HG03354 (cell line): ENCODE results near the gene PDSS2.

Source experiments
- ATAC-seq: cut with Tn5 transposase; IDR thresholded peaks from one replicate; pipeline ENCODE4 v1.9.1; 2021; ENCODE audit warnings: mild to moderate bottlenecking; ENCODE audit not compliant: unreplicated experiment, poor library complexity, severe bottlenecking

Gene PDSS2

GRCh38 chr6:107244082-107244741, 215.2 kb downstream of the PDSS2 start:
- ATAC-seq: no peak

GRCh38 chr6:107243471-107243870, 215.9 kb downstream of the PDSS2 start:
- no peak for ATAC-seq

- ATAC-seq: no peak
Measured at GRCh38 chr6:107237992-107238660, 221.2 kb downstream of the PDSS2 start.

- no peak for ATAC-seq
Measured at GRCh38 chr6:107235511-107235910, 223.9 kb downstream of the PDSS2 start.

- ATAC-seq: no peak
Measured at GRCh38 chr6:107235007-107235406, 224.4 kb downstream of the PDSS2 start.

- ATAC-seq: no peak
Measured at GRCh38 chr6:107231243-107231642, 228.1 kb downstream of the PDSS2 start.

GRCh38 chr6:107230448-107230847, 228.9 kb downstream of the PDSS2 start:
- ATAC-seq: no peak

GRCh38 chr6:107230024-107230423, 229.3 kb downstream of the PDSS2 start:
- ATAC-seq: no peak

GRCh38 chr6:107228754-107229153, 230.6 kb downstream of the PDSS2 start:
- no peak for ATAC-seq

- no peak for ATAC-seq
Measured at GRCh38 chr6:107221519-107221918, 237.8 kb downstream of the PDSS2 start.

- ATAC-seq: no peak
Measured at GRCh38 chr6:107219851-107220250, 239.5 kb downstream of the PDSS2 start.

- no peak for ATAC-seq
Measured at GRCh38 chr6:107218142-107218541, 241.2 kb downstream of the PDSS2 start.

- no peak for ATAC-seq
Measured at GRCh38 chr6:107217248-107217647, 242.1 kb downstream of the PDSS2 start.

GRCh38 chr6:107216197-107216933, 243.0 kb downstream of the PDSS2 start:
- ATAC-seq: no peak

GRCh38 chr6:107215334-107215733, 244.0 kb downstream of the PDSS2 start:
- ATAC-seq: no peak

GRCh38 chr6:107214655-107215054, 244.7 kb downstream of the PDSS2 start:
- no peak for ATAC-seq

GRCh38 chr6:107209406-107210305, 249.7 kb downstream of the PDSS2 start:
- ATAC-seq: no peak

- ATAC-seq: no peak
Measured at GRCh38 chr6:107207251-107207873, 252.0 kb downstream of the PDSS2 start.
